ENCODE results near the gene ANKMY1.
A peak's percentile ranks its signal among the peaks of the same experiment; 100 is the strongest.

Gene ANKMY1

GRCh38 chr2:240519396-240520129 lies 38.2 kb downstream of the ANKMY1 start:
- no peak overlapping the region for H3K27ac ChIP-seq (ENCODE audit: low read length)
- H3K4me2 ChIP-seq (ENCODE audit: low read length): no peak overlapping the region
- H3K4me1 ChIP-seq (ENCODE audit: low read length): peaks cover 3% of the 10 kb centered on the region
- H3K9ac ChIP-seq (ENCODE audit: low read length): no peak overlapping the region
- no peaks in the 10 kb centered on the region for H4K20me1 ChIP-seq (ENCODE audit: insufficient read depth, low read length)
- no peaks in the 10 kb centered on the region for H3K79me2 ChIP-seq (ENCODE audit: low read length)
- TF ChIP-seq EZH2phosphoT487 (IDR thresholded peaks at IDR 0.05; ENCODE audit: low read depth): no peak
- TF ChIP-seq, protein P1, sequence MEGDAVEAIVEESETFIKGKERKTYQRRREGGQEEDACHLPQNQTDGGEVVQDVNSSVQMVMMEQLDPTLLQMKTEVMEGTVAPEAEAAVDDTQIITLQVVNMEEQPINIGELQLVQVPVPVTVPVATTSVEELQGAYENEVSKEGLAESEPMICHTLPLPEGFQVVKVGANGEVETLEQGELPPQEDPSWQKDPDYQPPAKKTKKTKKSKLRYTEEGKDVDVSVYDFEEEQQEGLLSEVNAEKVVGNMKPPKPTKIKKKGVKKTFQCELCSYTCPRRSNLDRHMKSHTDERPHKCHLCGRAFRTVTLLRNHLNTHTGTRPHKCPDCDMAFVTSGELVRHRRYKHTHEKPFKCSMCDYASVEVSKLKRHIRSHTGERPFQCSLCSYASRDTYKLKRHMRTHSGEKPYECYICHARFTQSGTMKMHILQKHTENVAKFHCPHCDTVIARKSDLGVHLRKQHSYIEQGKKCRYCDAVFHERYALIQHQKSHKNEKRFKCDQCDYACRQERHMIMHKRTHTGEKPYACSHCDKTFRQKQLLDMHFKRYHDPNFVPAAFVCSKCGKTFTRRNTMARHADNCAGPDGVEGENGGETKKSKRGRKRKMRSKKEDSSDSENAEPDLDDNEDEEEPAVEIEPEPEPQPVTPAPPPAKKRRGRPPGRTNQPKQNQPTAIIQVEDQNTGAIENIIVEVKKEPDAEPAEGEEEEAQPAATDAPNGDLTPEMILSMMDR (IDR thresholded peaks at IDR 0.05; ENCODE audit: low read depth, low read length): no peak
- no peaks in the 10 kb centered on the region for H3K27me3 ChIP-seq (ENCODE audit: low read depth, low read length)
- H3K9me3 ChIP-seq (ENCODE audit: insufficient read depth, low read length): no peaks in the 10 kb centered on the region
- H2AFZ ChIP-seq (ENCODE audit: low read depth, low read length): no peak overlapping the region
- no peak overlapping the region for H3K4me3 ChIP-seq (ENCODE audit: low read length)
- peaks cover 35% of the 10 kb centered on the region for H3K36me3 ChIP-seq (replicated peaks; ENCODE audit: low read depth, low read length)

DNA sequence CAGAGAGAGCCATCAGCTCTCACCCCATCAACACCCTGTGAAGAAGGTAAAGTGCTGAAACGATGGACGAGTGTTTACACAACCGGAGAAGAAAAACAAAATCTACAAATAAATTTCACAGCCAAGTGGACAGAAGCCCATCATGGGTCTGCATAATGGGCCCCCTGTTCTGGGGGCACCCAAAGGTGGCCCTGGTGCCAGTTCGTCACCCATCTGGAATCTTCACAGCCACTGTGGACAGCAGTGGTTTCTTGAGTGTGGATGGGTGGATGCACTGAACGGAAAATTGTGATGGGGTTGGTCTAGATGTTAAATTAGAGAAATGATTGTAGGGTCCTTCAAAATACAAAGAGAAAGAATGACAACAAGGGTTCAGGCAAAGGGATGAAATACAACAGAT lies 38.8 kb downstream of the ANKMY1 start:
- H3K4me3 ChIP-seq (ENCODE audit: low read length): no peak overlapping the region
- peaks cover 29% of the 10 kb centered on the region for H3K36me3 ChIP-seq (replicated peaks; ENCODE audit: low read depth, low read length)
- H3K27me3 ChIP-seq (ENCODE audit: low read depth, low read length): no peaks in the 10 kb centered on the region
- H3K4me1 ChIP-seq (ENCODE audit: low read length): peaks cover 9% of the 10 kb centered on the region
- TF ChIP-seq, protein P1 (IDR thresholded peaks at IDR 0.05; ENCODE audit: low read depth, low read length): no peak
- TF ChIP-seq EZH2phosphoT487 (IDR thresholded peaks at IDR 0.05; ENCODE audit: low read depth): no peak
- no peak overlapping the region for H3K4me2 ChIP-seq (ENCODE audit: low read length)
- no peaks in the 10 kb centered on the region for H3K79me2 ChIP-seq (ENCODE audit: low read length)
- H3K9me3 ChIP-seq (ENCODE audit: insufficient read depth, low read length): no peaks in the 10 kb centered on the region
- no peak overlapping the region for H3K9ac ChIP-seq (ENCODE audit: low read length)
- H4K20me1 ChIP-seq (ENCODE audit: insufficient read depth, low read length): no peaks in the 10 kb centered on the region
- H2AFZ ChIP-seq (ENCODE audit: low read depth, low read length): no peak overlapping the region
- no peak overlapping the region for H3K27ac ChIP-seq (ENCODE audit: low read length)

- Histone ChIP-seq H3K27me3 (ENCODE audit: low read depth, low read length) (no peaks in the 10 kb centered on the region), H3K4me1 (ENCODE audit: low read length) (peaks cover 15% of the 10 kb centered on the region), H4K20me1 (ENCODE audit: insufficient read depth, low read length) (no peaks in the 10 kb centered on the region), H3K27ac (ENCODE audit: low read length) (no peak overlapping the region), H3K79me2 (ENCODE audit: low read length) (no peaks in the 10 kb centered on the region), H3K9me3 (ENCODE audit: insufficient read depth, low read length) (no peaks in the 10 kb centered on the region), H3K4me3 (ENCODE audit: low read length) (no peak overlapping the region), H3K4me2 (ENCODE audit: low read length) (no peak overlapping the region), H3K36me3 (replicated peaks; ENCODE audit: low read depth, low read length) (peaks cover 13% of the 10 kb centered on the region), H3K9ac (ENCODE audit: low read length) (no peak overlapping the region), H2AFZ (ENCODE audit: low read depth, low read length) (no peak overlapping the region)
- TF ChIP-seq, protein P1 (IDR thresholded peaks at IDR 0.05; ENCODE audit: low read depth, low read length): no peak
- TF ChIP-seq EZH2phosphoT487 (IDR thresholded peaks at IDR 0.05; ENCODE audit: low read depth): no peak
Observed at GRCh38 chr2:240517342-240517741, 40.4 kb downstream of the ANKMY1 start.

- H3K4me1 ChIP-seq (ENCODE audit: low read length): peaks cover 15% of the 10 kb centered on the region
- H3K4me3 ChIP-seq (ENCODE audit: low read length): 0 out of 2 replicates have a peak overlapping the region, but pooled peaks have one; percentile 14
- H3K9me3 ChIP-seq (ENCODE audit: insufficient read depth, low read length): no peaks in the 10 kb centered on the region
- H3K36me3 ChIP-seq (replicated peaks; ENCODE audit: low read depth, low read length): peaks cover 10% of the 10 kb centered on the region
- H3K79me2 ChIP-seq (ENCODE audit: low read length): no peaks in the 10 kb centered on the region
- peak overlapping the region; percentile 50; the same call in 1 of the 2 replicates for H3K4me2 ChIP-seq (ENCODE audit: low read length)
- TF ChIP-seq, protein P1 (IDR thresholded peaks at IDR 0.05; ENCODE audit: low read depth, low read length): no peak
- TF ChIP-seq EZH2phosphoT487 (IDR thresholded peaks at IDR 0.05; ENCODE audit: low read depth): no peak
- H2AFZ ChIP-seq (ENCODE audit: low read depth, low read length): no peak overlapping the region
- H4K20me1 ChIP-seq (ENCODE audit: insufficient read depth, low read length): no peaks in the 10 kb centered on the region
- peak overlapping the region; percentile 58 for H3K27ac ChIP-seq (ENCODE audit: low read length)
- H3K9ac ChIP-seq (ENCODE audit: low read length): no peak overlapping the region
- H3K27me3 ChIP-seq (ENCODE audit: low read depth, low read length): no peaks in the 10 kb centered on the region
Observed at GRCh38 chr2:240514631-240515030, 43.2 kb downstream of the ANKMY1 start.

All from OCI-LY3 (cell line).